ENCODE data around the gene RAB20. TPM values are rescaled to one million over a fixed set of nuclear protein-coding genes. Genes with fewer than 3 reads are reported as not detected.
A peak's percentile ranks its signal among the peaks of the same experiment; 100 is the strongest.

RAB20 gene
- total and polyA plus RNA-seq, 2 experiments from 2014 or later, result 28.3 to 37.4 TPM

DNA sequence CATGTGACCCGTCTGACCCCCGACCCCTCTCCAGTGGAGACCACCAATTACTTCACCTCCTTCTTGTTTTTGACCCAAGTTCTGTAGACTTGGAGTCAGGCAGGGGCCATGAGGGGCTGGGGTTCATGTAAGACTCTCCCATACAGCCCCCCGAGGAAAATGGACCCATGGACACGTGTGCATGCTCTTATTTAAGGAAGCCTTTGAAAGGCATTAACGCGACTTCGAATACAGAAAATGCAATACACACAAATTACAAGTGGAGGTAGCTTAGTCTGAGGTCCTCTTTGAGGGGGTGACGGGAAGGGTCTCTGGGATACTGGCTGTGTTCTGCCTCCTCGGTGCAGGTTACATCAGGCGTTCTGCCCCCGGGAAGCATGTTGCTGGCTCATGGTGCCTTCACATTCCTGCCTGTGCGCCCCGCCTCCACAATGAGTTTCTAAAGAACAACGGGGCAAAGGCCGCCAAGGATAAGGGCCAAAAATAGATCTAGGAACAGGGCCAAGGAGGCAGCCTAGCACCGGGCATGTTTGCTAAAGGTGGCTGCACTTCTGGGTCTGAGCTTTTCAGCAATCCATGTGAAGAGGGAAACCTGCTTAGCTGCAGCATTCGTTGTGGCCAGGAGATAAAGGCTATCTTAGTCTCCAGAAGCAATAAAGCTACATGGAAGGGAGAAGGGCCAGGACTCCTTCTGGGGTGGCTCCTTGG is 54.5 kb downstream of the RAB20 start:
- H3K36me3 ChIP-seq (replicated peaks; ENCODE audit: insufficient read depth, low read depth), result no peaks in the 10 kb centered on the region
- 56% methylated on average over 17 of the region's 17 CpGs for WGBS (ENCODE audit: low lambda C conversion rate, missing lambda C conversion rate)
- H3K79me2 ChIP-seq, result no peaks in the 10 kb centered on the region
- peaks cover 21% of the 10 kb centered on the region for H3K4me1 ChIP-seq (ENCODE audit: insufficient read depth)
- H2AFZ ChIP-seq, result no peak overlapping the region
- H3K9me2 ChIP-seq (replicated peaks; ENCODE audit: insufficient read depth), result no peaks in the 10 kb centered on the region
- no peaks in the 10 kb centered on the region for H3K27me3 ChIP-seq
- TF ChIP-seq, protein P1, sequence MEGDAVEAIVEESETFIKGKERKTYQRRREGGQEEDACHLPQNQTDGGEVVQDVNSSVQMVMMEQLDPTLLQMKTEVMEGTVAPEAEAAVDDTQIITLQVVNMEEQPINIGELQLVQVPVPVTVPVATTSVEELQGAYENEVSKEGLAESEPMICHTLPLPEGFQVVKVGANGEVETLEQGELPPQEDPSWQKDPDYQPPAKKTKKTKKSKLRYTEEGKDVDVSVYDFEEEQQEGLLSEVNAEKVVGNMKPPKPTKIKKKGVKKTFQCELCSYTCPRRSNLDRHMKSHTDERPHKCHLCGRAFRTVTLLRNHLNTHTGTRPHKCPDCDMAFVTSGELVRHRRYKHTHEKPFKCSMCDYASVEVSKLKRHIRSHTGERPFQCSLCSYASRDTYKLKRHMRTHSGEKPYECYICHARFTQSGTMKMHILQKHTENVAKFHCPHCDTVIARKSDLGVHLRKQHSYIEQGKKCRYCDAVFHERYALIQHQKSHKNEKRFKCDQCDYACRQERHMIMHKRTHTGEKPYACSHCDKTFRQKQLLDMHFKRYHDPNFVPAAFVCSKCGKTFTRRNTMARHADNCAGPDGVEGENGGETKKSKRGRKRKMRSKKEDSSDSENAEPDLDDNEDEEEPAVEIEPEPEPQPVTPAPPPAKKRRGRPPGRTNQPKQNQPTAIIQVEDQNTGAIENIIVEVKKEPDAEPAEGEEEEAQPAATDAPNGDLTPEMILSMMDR (IDR thresholded peaks at IDR 0.05; ENCODE audit: poor library complexity), result no peak
- TF ChIP-seq EZH2 (IDR thresholded peaks at IDR 0.05; ENCODE audit: borderline replicate concordance) (no peak), EZH2phosphoT487 (IDR thresholded peaks at IDR 0.05; ENCODE audit: low read depth, severe bottlenecking, unreplicated experiment) (no peak)
- H3K4me3 ChIP-seq, result no peak overlapping the region
- H3K27ac ChIP-seq, result peak overlapping the region; percentile 91
- H3K9me3 ChIP-seq (ENCODE audit: low read depth), result no peaks in the 10 kb centered on the region
- DNase-seq (ENCODE audit: low spot score), result peak; percentile 82
- H4K20me1 ChIP-seq (ENCODE audit: insufficient read depth, poor library complexity, severe bottlenecking), result no peaks in the 10 kb centered on the region
- H3K4me2 ChIP-seq, result peak overlapping the region; percentile 49

DNA sequence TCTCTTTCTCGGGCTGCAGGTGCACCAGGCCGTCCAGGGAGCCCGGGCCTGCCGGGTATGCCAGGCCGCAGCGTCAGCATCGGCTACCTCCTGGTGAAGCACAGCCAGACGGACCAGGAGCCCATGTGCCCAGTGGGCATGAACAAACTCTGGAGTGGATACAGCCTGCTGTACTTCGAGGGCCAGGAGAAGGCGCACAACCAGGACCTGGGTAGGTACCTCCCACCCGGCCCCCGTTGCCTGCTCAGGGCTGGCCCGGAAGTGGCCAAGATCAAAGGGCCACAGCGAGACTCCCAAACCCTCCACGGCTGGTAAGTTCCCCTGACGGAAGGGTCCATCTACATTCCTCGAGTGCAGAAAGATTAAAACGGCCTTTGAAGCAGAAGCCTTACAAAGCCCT is 55.1 kb downstream of the RAB20 start:
- WGBS (ENCODE audit: low lambda C conversion rate, missing lambda C conversion rate), result 76% methylated on average over 18 of the region's 18 CpGs
- Histone ChIP-seq H3K79me2 (no peaks in the 10 kb centered on the region), H3K27ac (peak overlapping the region; percentile 91), H3K27me3 (no peaks in the 10 kb centered on the region), H3K9me2 (replicated peaks; ENCODE audit: insufficient read depth) (no peaks in the 10 kb centered on the region), H3K36me3 (replicated peaks; ENCODE audit: insufficient read depth, low read depth) (no peaks in the 10 kb centered on the region), H3K4me3 (no peak overlapping the region), H3K9me3 (ENCODE audit: low read depth) (no peaks in the 10 kb centered on the region), H3K4me2 (peak overlapping the region; percentile 49), H3K4me1 (ENCODE audit: insufficient read depth) (peaks cover 21% of the 10 kb centered on the region), H2AFZ (no peak overlapping the region), H4K20me1 (ENCODE audit: insufficient read depth, poor library complexity, severe bottlenecking) (no peaks in the 10 kb centered on the region)
- no peak for DNase-seq (ENCODE audit: low spot score)
- TF ChIP-seq, protein P1 (IDR thresholded peaks at IDR 0.05; ENCODE audit: poor library complexity), result no peak
- no peak for TF ChIP-seq EZH2phosphoT487 (IDR thresholded peaks at IDR 0.05; ENCODE audit: low read depth, severe bottlenecking, unreplicated experiment)
- TF ChIP-seq EZH2 (IDR thresholded peaks at IDR 0.05; ENCODE audit: borderline replicate concordance), result no peak

DNA sequence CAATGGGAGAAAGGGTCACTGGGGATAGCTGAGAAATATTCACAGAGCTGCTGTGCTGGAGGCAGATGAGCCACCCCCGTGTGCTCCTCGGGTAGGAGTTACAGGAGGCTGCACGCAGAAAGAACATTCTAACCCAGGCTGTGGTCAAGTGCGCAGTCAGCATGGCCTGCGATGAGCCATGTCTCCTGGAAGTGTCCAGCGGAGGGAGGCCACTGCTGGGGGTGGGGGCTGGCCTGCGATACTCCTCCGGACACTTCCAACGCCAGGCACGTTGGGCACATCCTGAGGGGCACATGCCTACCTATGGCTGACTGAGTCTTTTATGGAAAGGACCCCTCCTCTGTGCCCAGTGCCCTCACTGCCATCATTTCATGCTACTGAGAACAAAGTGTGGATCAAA is 55.9 kb downstream of the RAB20 start:
- Histone ChIP-seq H3K9me3 (ENCODE audit: low read depth) (no peaks in the 10 kb centered on the region), H3K9me2 (replicated peaks; ENCODE audit: insufficient read depth) (no peaks in the 10 kb centered on the region), H3K27ac (no peak overlapping the region), H3K4me3 (no peak overlapping the region), H3K4me1 (ENCODE audit: insufficient read depth) (peaks cover 21% of the 10 kb centered on the region), H2AFZ (no peak overlapping the region), H3K79me2 (no peaks in the 10 kb centered on the region), H3K4me2 (no peak overlapping the region), H3K36me3 (replicated peaks; ENCODE audit: insufficient read depth, low read depth) (no peaks in the 10 kb centered on the region), H4K20me1 (ENCODE audit: insufficient read depth, poor library complexity, severe bottlenecking) (no peaks in the 10 kb centered on the region), H3K27me3 (no peaks in the 10 kb centered on the region)
- no peak for TF ChIP-seq EZH2phosphoT487 (IDR thresholded peaks at IDR 0.05; ENCODE audit: low read depth, severe bottlenecking, unreplicated experiment)
- TF ChIP-seq EZH2 (IDR thresholded peaks at IDR 0.05; ENCODE audit: borderline replicate concordance), result no peak
- TF ChIP-seq, protein P1 (IDR thresholded peaks at IDR 0.05; ENCODE audit: poor library complexity), result no peak
- 98% methylated on average over 10 of the region's 10 CpGs for WGBS (ENCODE audit: low lambda C conversion rate, missing lambda C conversion rate)
- DNase-seq (ENCODE audit: low spot score), result no peak

Measured in hepatocyte (in vitro differentiated cells).